Mesodermal cell (in vitro differentiated cells): Measurements from ENCODE around the gene ZNF622. TPM values are rescaled to one million over a fixed set of nuclear protein-coding genes. Genes with fewer than 3 reads are reported as not detected.

Experiments used
- H3K27ac ChIP-seq: 2 replicates; pipeline ENCODE4 v1.7.0; 2013; ENCODE audit warnings: mild to moderate bottlenecking, low read depth, low read length, moderate library complexity; ENCODE audit not compliant: severe bottlenecking
- H3K36me3 ChIP-seq: 2 replicates; pipeline ENCODE4 v1.7.1; 2013; ENCODE audit warnings: mild to moderate bottlenecking, low read length, moderate library complexity; ENCODE audit not compliant: control insufficient read depth, insufficient read depth
- H3K4me1 ChIP-seq: one replicate; pipeline ENCODE4 v1.7.1; 2013; ENCODE audit warnings: mild to moderate bottlenecking, low read length; ENCODE audit not compliant: insufficient read depth, control insufficient read depth, poor library complexity, severe bottlenecking
- H3K4me3 ChIP-seq: 2 replicates; pipeline ENCODE4 v1.7.0; 2013; ENCODE audit warnings: low read length, control low read depth, mild to moderate bottlenecking; ENCODE audit not compliant: insufficient read depth, poor library complexity, severe bottlenecking; ENCODE audit errors: extremely low read depth
- H3K9me3 ChIP-seq: 2 replicates; pipeline ENCODE4 v1.7.1; 2013; ENCODE audit warnings: mild to moderate bottlenecking, low read length, moderate library complexity; ENCODE audit not compliant: control insufficient read depth
- WGBS, 2 experiments: methylation state at CpG; one replicate each; pipeline ENCODE4 v1.1.5; 2013; ENCODE audit warnings: missing lambda C conversion rate in 2 of 2; ENCODE audit not compliant: insufficient coverage in 2 of 2; 5-methylcytosine and 5-hydroxymethylcytosine counted together
- polyA plus RNA-seq, 2 experiments: library from polyadenylated mRNA; stranded (reverse); fragments of 50-300 nt; gene quantifications; one replicate each; pipeline ENCODE4 v1.2.3, GENCODE V29; 2013

The ZNF622 gene, protein sequence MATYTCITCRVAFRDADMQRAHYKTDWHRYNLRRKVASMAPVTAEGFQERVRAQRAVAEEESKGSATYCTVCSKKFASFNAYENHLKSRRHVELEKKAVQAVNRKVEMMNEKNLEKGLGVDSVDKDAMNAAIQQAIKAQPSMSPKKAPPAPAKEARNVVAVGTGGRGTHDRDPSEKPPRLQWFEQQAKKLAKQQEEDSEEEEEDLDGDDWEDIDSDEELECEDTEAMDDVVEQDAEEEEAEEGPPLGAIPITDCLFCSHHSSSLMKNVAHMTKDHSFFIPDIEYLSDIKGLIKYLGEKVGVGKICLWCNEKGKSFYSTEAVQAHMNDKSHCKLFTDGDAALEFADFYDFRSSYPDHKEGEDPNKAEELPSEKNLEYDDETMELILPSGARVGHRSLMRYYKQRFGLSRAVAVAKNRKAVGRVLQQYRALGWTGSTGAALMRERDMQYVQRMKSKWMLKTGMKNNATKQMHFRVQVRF
- 30.3 TPM for polyA plus RNA-seq (2013, experiment 1 of 2)
- 24.3 TPM for polyA plus RNA-seq (2013, experiment 2 of 2)

- H3K9me3 ChIP-seq, result no peaks in the 10 kb centered on the region
- peaks cover 20% of the 10 kb centered on the region for H3K4me1 ChIP-seq
- H3K27ac ChIP-seq, result peak within 1 kb of the TSS; percentile 69
- peak within 1 kb of the TSS; percentile 82 for H3K4me3 ChIP-seq
- 1% methylated on average over 62 to 68 of the region's 75 CpGs for WGBS, 2 experiments
- peaks cover 35% of the 10 kb centered on the region for H3K36me3 ChIP-seq
Measured at GRCh38 chr5:16465544-16466432, at the start of gene ZNF622. Gene ZNF622, minus strand, starts transcription at chr5:16465800. Its CDS starts 135 bp downstream, at chr5:16465665.

GRCh38 chr5:16510098-16510497 lies 44.5 kb upstream of the ZNF622 start:
- no peak overlapping the region for H3K4me3 ChIP-seq
- WGBS, 2 experiments, result 80% methylated on average over 1 of the region's 3 CpGs; no CpG with 5 or more reads in 1 of the 2 experiments
- no peaks in the 10 kb centered on the region for H3K36me3 ChIP-seq
- H3K4me1 ChIP-seq, result no peaks in the 10 kb centered on the region
- no peak overlapping the region for H3K27ac ChIP-seq
- no peaks in the 10 kb centered on the region for H3K9me3 ChIP-seq

DNA sequence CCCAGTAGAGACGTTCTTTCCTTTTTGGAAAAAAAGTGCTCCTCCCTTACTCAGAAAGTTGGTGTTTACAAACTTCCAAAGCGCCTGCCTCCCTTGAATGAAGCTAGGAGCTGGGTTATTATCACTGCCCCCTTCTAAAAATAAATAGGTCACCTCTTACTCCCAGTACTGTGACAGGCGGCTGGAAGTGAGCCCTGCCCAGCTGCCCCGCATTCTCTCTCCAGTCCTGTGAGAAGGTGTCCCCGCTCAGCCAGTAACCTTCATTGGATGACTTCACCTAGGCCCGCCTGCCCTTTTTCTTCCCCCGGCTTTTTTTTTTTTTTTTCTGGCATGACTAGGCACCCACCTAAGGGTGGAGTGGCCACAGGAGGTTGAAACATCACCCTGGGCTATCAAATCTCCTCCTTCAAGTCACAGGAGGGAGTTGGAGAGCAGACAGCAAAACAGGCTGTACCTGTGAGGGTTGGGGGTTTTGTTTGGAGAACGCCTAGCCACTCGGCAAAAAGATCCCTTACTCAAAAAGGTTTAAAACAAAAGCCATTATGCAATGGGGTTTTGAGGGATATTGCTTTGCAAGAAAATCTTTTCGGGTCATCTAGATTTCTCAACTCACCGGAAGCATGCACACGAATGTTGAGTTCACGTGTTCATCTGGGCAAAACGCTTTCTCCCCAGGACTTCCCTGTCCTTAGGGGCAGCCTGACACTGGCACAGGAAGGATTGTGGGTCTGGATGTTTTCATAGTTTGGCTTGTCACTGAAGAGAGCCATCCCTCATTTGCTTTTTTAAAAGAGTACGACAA lies 43.3 kb upstream of the ZNF622 start:
- H3K36me3 ChIP-seq, result no peaks in the 10 kb centered on the region
- H3K4me1 ChIP-seq, result no peaks in the 10 kb centered on the region
- no peaks in the 10 kb centered on the region for H3K9me3 ChIP-seq
- WGBS, 2 experiments, result 69 to 75% methylated on average over 7 to 12 of the region's 15 CpGs
- H3K4me3 ChIP-seq, result no peak overlapping the region
- H3K27ac ChIP-seq, result no peak overlapping the region

- H3K36me3 ChIP-seq, result no peaks in the 10 kb centered on the region
- H3K27ac ChIP-seq, result no peak overlapping the region
- H3K4me3 ChIP-seq, result no peak overlapping the region
- no peaks in the 10 kb centered on the region for H3K4me1 ChIP-seq
- H3K9me3 ChIP-seq, result no peaks in the 10 kb centered on the region
Measured at GRCh38 chr5:16507716-16508115, 42.1 kb upstream of the ZNF622 start.

DNA sequence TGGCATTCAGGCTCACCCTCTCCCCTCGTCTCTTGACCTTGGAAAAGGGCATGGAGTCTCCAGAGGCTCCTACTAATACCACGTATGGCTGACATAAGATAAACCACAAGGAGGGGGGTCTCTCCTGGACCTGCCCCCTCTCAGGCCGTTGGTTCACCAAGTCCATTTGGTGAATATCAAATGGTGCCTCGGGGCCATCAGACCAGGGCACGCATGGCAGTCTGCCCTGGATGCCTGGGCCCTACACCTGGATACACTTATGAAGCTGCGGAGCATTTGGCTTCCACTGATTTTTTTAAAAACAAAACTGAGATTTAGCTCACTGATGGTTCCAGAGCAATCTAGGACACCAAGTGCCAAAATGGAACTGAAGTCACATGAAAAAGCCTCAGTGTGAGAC lies 40.3 kb upstream of the ZNF622 start:
- 89 to 91% methylated on average over 6 of the region's 6 CpGs for WGBS, 2 experiments
- H3K36me3 ChIP-seq, result no peaks in the 10 kb centered on the region

GRCh38 chr5:16505140-16505891 lies 39.7 kb upstream of the ZNF622 start:
- H3K36me3 ChIP-seq, result no peaks in the 10 kb centered on the region
- H3K9me3 ChIP-seq, result no peaks in the 10 kb centered on the region
- no peaks in the 10 kb centered on the region for H3K4me1 ChIP-seq
- 83 to 90% methylated on average over 16 of the region's 17 CpGs for WGBS, 2 experiments
- no peak overlapping the region for H3K27ac ChIP-seq
- no peak overlapping the region for H3K4me3 ChIP-seq

More for the DNA sequence above, 40.3 kb upstream of the ZNF622 start:
- Histone ChIP-seq H3K4me3 (no peak overlapping the region), H3K9me3 (no peaks in the 10 kb centered on the region), H3K27ac (no peak overlapping the region), H3K4me1 (no peaks in the 10 kb centered on the region)

DNA sequence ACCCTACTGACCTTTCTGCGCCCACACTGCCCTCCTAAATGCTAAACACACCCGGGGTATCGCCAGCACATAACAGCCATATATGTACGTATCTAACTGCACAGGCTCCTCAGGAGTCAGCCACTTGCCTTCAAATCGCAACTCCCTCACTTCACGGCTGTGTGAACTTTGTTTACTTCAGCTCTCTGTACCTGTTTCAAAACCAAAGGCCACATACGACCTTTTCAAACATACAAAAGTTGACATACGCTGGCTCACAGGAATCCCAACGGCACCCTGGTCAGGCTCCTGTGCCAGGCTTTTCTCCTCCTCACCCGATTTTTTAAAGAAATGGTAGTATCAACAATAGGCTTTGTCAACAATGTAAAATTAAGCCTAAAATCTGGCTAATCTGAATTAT lies 39.0 kb upstream of the ZNF622 start:
- no peaks in the 10 kb centered on the region for H3K4me1 ChIP-seq
- no peaks in the 10 kb centered on the region for H3K36me3 ChIP-seq
- H3K27ac ChIP-seq, result no peak overlapping the region
- WGBS, 2 experiments, result 95 to 96% methylated on average over 7 to 9 of the region's 10 CpGs
- H3K4me3 ChIP-seq, result no peak overlapping the region
- no peaks in the 10 kb centered on the region for H3K9me3 ChIP-seq

GRCh38 chr5:16502866-16503265 lies 37.3 kb upstream of the ZNF622 start:
- Histone ChIP-seq H3K9me3 (no peaks in the 10 kb centered on the region), H3K27ac (no peak overlapping the region), H3K4me1 (no peaks in the 10 kb centered on the region), H3K36me3 (no peaks in the 10 kb centered on the region), H3K4me3 (no peak overlapping the region)
- WGBS, 2 experiments, result 90% methylated on average over 2 of the region's 3 CpGs; no CpG with 5 or more reads in 1 of the 2 experiments

- Histone ChIP-seq H3K4me1 (no peaks in the 10 kb centered on the region), H3K9me3 (peaks cover 11% of the 10 kb centered on the region), H3K4me3 (no peak overlapping the region), H3K36me3 (no peaks in the 10 kb centered on the region), H3K27ac (no peak overlapping the region)
- 93 to 100% methylated on average over 4 to 5 of the region's 5 CpGs for WGBS, 2 experiments
Measured at GRCh38 chr5:16500024-16500423, 34.4 kb upstream of the ZNF622 start.
